ENCODE results near the gene ANGPTL3.

ANGPTL3 gene

DNA sequence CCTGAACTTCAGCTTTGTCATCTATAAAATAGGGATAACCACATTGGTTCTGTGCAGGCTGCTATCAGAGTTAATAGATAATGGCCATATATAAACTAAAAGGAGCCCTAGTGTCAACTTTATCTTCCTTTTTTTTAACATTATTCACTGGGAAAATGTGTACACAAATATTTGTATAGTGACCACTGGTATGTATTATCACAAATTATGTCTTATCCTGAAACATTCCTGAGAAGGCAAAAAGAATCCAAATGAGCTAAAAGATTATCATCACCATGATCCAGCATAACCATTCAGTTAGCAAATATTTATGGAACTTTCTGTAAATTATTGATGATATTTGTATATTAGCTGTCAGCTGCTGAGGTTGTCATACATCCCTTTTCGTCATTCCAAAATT lies 16.6 kb downstream of the ANGPTL3 start:
- H3K36me3 ChIP-seq (ENCODE audit: control insufficient read depth in 1 of 2, insufficient read depth in 2 of 2, low read length in 2 of 2) = peaks cover 4 to 7% of the 10 kb centered on the region in 2 donors
- H3K4me1 ChIP-seq (ENCODE audit: control insufficient read depth in 1 of 2, insufficient read depth in 2 of 2, low read length in 2 of 2) = no peaks in the 10 kb centered on the region
- H3K27ac ChIP-seq (ENCODE audit: low read depth, low read length) = no peak overlapping the region
- H3K9ac ChIP-seq (ENCODE audit: low read depth in 1 of 2, low read length in 2 of 2) = no peak overlapping the region
- H3K27me3 ChIP-seq (ENCODE audit: control insufficient read depth in 1 of 2, insufficient read depth in 2 of 2, low read length in 2 of 2) = no peaks in the 10 kb centered on the region
- no peak overlapping the region for H3K4me3 ChIP-seq (ENCODE audit: low read depth in 1 of 2, low read length in 2 of 2)
- H3K9me3 ChIP-seq (ENCODE audit: control insufficient read depth in 1 of 2, low read length in 2 of 2) = no peaks in the 10 kb centered on the region

DNA sequence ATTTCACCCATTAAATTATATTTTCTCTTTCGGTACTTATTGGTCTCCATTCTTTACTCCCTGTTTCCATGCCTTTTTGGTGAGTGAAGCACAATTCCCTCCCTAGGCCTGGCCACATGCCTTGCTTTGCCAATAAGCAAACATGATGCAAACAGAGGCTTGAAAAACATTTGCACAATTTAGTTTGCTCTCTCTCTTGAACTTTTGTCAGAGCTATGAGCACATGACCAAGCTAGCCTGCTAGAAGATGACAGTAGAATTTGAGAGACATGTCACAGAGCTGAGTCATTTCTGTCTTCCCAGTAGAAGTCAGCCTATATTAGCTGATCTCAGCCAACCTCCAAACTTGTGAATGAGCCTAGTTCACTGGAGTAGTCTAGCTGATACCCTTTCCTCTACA lies 24.6 kb downstream of the ANGPTL3 start:
- H3K4me3 ChIP-seq (ENCODE audit: low read depth in 1 of 2, low read length in 2 of 2) = no peak overlapping the region
- H3K27me3 ChIP-seq (ENCODE audit: control insufficient read depth in 1 of 2, insufficient read depth in 2 of 2, low read length in 2 of 2) = no peaks in the 10 kb centered on the region
- H3K27ac ChIP-seq (ENCODE audit: low read depth, low read length) = no peak overlapping the region
- peaks cover 11 to 13% of the 10 kb centered on the region in 2 donors for H3K36me3 ChIP-seq (ENCODE audit: control insufficient read depth in 1 of 2, insufficient read depth in 2 of 2, low read length in 2 of 2)
- no peaks in the 10 kb centered on the region for H3K9me3 ChIP-seq (ENCODE audit: control insufficient read depth in 1 of 2, low read length in 2 of 2)
- no peaks in the 10 kb centered on the region for H3K4me1 ChIP-seq (ENCODE audit: control insufficient read depth in 1 of 2, insufficient read depth in 2 of 2, low read length in 2 of 2)
- H3K9ac ChIP-seq (ENCODE audit: low read depth in 1 of 2, low read length in 2 of 2) = no peak overlapping the region

DNA sequence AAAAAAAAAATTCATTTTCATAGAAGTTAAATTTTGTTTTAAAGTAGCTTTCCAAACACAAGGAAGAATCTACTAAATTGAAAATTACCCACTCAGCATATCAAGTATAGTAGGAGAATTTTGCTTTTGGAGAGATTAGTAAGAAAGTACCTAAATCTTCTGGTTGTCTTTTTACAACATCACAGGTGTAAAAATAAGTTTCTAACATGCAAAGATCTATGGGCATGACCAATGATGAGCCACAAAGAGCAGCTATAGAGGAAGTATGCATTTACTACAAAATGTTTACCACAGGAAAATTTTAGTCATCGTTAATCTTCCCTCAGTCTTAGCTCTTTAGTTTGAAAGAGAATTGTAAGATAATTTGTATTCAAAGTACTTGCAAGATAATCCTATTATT lies 28.1 kb downstream of the ANGPTL3 start:
- no peak overlapping the region for H3K4me3 ChIP-seq (ENCODE audit: low read depth in 1 of 2, low read length in 2 of 2)
- H3K9me3 ChIP-seq (ENCODE audit: control insufficient read depth in 1 of 2, low read length in 2 of 2) = no peaks in the 10 kb centered on the region
- no peak overlapping the region for H3K9ac ChIP-seq (ENCODE audit: low read depth in 1 of 2, low read length in 2 of 2)
- peaks cover 9 to 18% of the 10 kb centered on the region in 2 donors for H3K36me3 ChIP-seq (ENCODE audit: control insufficient read depth in 1 of 2, insufficient read depth in 2 of 2, low read length in 2 of 2)
- H3K27ac ChIP-seq (ENCODE audit: low read depth, low read length) = no peak overlapping the region
- H3K4me1 ChIP-seq (ENCODE audit: control insufficient read depth in 1 of 2, insufficient read depth in 2 of 2, low read length in 2 of 2) = no peaks in the 10 kb centered on the region
- H3K27me3 ChIP-seq (ENCODE audit: control insufficient read depth in 1 of 2, insufficient read depth in 2 of 2, low read length in 2 of 2) = no peaks in the 10 kb centered on the region

DNA sequence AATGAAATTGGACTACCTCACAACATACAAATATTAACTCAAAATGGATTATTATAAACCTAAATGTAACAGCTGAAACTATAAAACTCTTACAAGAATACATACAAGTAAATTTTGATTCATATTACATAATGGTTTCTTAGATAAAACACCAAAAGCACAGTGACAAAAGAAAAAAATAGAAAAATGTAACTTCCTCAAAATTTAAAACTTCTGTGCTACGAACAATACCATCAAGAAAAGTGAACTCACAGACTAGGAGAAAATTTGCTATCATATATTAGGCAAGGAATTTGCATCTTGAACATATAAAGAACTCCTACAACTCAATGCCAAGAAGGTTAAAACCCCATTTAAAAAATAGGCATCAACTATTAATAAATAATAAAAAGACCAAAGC lies 31.2 kb downstream of the ANGPTL3 start:
- Histone ChIP-seq H3K27me3 (ENCODE audit: control insufficient read depth in 1 of 2, insufficient read depth in 2 of 2, low read length in 2 of 2) (no peaks in the 10 kb centered on the region), H3K4me3 (ENCODE audit: low read depth in 1 of 2, low read length in 2 of 2) (no peak overlapping the region), H3K9me3 (ENCODE audit: control insufficient read depth in 1 of 2, low read length in 2 of 2) (peaks cover 0 to 3% of the 10 kb centered on the region in 2 donors), H3K27ac (ENCODE audit: low read depth, low read length) (no peak overlapping the region), H3K9ac (ENCODE audit: low read depth in 1 of 2, low read length in 2 of 2) (no peak overlapping the region), H3K36me3 (ENCODE audit: control insufficient read depth in 1 of 2, insufficient read depth in 2 of 2, low read length in 2 of 2) (peaks cover 15 to 25% of the 10 kb centered on the region in 2 donors), H3K4me1 (ENCODE audit: control insufficient read depth in 1 of 2, insufficient read depth in 2 of 2, low read length in 2 of 2) (no peaks in the 10 kb centered on the region)

DNA sequence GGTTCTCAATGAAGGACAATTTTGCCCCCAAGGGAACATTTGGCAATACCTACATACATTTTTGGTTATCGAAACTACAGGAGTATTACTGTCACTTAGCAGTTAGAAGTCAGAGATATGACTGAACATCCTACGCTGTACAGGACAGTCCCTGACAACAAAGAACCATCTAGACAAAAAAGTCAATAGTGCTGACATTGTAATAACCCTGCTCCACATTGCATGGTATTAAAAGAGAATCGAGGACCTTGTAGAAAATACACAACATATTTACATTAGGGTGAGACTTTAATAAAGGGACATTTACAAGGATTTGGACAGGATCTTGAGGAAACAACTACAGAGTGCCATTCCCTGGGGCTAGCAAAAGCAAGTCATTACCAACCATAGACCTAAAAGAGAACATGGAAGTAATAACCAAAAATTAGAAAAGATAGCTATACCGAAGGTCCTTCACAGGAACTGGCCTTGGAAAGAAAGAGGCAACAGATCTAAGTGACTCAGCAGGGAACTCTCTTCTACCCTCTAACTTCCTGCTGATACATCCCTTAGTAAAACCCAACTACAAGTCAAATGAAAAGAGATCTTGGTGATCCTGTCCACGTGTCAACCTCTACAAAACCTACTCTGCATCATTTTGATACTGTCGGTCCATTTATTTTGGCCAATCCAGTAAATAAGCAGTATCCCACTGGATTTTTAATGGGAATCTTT lies 40.2 kb downstream of the ANGPTL3 start:
- Histone ChIP-seq H3K27ac (ENCODE audit: low read depth, low read length) (no peak overlapping the region), H3K4me1 (ENCODE audit: control insufficient read depth in 1 of 2, insufficient read depth in 2 of 2, low read length in 2 of 2) (no peaks in the 10 kb centered on the region), H3K27me3 (ENCODE audit: control insufficient read depth in 1 of 2, insufficient read depth in 2 of 2, low read length in 2 of 2) (no peaks in the 10 kb centered on the region), H3K9me3 (ENCODE audit: control insufficient read depth in 1 of 2, low read length in 2 of 2) (peaks cover 0 to 7% of the 10 kb centered on the region in 2 donors), H3K9ac (ENCODE audit: low read depth in 1 of 2, low read length in 2 of 2) (no peak overlapping the region), H3K36me3 (ENCODE audit: control insufficient read depth in 1 of 2, insufficient read depth in 2 of 2, low read length in 2 of 2) (peaks cover 7% of the 10 kb centered on the region in 2 donors), H3K4me3 (ENCODE audit: low read depth in 1 of 2, low read length in 2 of 2) (no peak overlapping the region)

DNA sequence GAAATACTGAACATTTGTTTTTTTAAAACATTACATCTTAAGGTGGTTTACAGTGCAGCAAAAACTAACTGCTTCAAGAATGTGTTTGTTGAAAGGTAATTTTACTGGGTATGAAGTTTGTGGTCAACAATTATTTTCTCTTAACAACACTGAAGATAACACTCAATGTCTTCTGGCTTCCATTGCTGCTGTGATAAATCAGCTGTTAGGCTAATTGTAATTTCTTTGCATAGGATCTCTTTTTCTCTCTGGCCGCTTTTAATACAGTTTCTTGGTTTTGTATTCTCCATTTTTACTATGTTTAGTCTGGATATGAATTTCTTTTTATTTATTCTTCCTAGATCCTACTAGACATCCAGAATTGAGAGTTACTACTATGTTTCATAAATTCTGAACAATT lies 46.0 kb downstream of the ANGPTL3 start:
- Histone ChIP-seq H3K4me1 (ENCODE audit: control insufficient read depth in 1 of 2, insufficient read depth in 2 of 2, low read length in 2 of 2) (no peaks in the 10 kb centered on the region), H3K4me3 (ENCODE audit: low read depth in 1 of 2, low read length in 2 of 2) (no peak overlapping the region), H3K27ac (ENCODE audit: low read depth, low read length) (no peak overlapping the region), H3K36me3 (ENCODE audit: control insufficient read depth in 1 of 2, insufficient read depth in 2 of 2, low read length in 2 of 2) (peaks cover 12 to 18% of the 10 kb centered on the region in 2 donors), H3K9me3 (ENCODE audit: control insufficient read depth in 1 of 2, low read length in 2 of 2) (no peaks in the 10 kb centered on the region), H3K27me3 (ENCODE audit: control insufficient read depth in 1 of 2, insufficient read depth in 2 of 2, low read length in 2 of 2) (no peaks in the 10 kb centered on the region), H3K9ac (ENCODE audit: low read depth in 1 of 2, low read length in 2 of 2) (no peak overlapping the region)

DNA sequence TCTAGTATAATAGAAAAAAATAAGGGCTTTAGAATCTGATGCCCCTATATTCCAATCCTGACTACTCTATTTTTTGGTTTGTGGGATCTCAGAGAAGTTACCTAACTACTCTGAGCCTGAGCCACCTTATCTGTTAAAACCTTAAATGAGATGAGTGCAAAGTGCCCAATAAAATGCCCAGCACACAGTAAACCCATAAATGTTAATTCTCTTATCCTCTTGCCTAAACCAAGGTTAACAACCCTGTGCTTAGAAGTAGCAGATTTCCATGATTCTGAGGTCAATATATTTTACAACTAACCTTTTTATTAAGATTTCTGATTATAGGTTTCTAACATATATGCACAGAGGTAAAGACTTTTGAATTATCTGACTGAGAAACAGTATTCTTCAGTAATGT lies 55.1 kb downstream of the ANGPTL3 start:
- Histone ChIP-seq H3K9me3 (ENCODE audit: control insufficient read depth in 1 of 2, low read length in 2 of 2) (no peaks in the 10 kb centered on the region), H3K4me1 (ENCODE audit: control insufficient read depth in 1 of 2, insufficient read depth in 2 of 2, low read length in 2 of 2) (no peaks in the 10 kb centered on the region), H3K36me3 (ENCODE audit: control insufficient read depth in 1 of 2, insufficient read depth in 2 of 2, low read length in 2 of 2) (peaks cover 0 to 5% of the 10 kb centered on the region in 2 donors), H3K27me3 (ENCODE audit: control insufficient read depth in 1 of 2, insufficient read depth in 2 of 2, low read length in 2 of 2) (no peaks in the 10 kb centered on the region), H3K4me3 (ENCODE audit: low read depth in 1 of 2, low read length in 2 of 2) (no peak overlapping the region), H3K9ac (ENCODE audit: low read depth in 1 of 2, low read length in 2 of 2) (no peak overlapping the region), H3K27ac (ENCODE audit: low read depth, low read length) (no peak overlapping the region)

DNA sequence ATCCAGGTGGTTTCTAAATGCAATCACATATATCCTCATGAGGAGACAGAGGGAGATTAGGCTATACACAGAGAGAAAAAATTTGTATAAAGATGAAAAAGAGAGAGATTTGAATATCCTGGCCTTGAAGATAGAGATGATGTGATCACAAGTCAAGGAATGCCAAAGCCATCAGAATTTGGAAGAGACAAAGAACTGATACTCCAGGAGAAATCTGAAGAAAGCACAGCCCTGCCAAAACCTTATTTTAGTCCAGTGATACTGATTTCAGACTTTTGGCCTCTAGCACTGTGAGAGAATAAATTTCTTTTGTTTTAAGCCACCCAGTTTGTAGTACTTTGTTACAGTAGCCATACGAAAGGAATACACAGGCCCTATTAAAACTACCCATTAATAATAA lies 57.4 kb downstream of the ANGPTL3 start:
- no peak overlapping the region for H3K27ac ChIP-seq (ENCODE audit: low read depth, low read length)
- no peaks in the 10 kb centered on the region for H3K4me1 ChIP-seq (ENCODE audit: control insufficient read depth in 1 of 2, insufficient read depth in 2 of 2, low read length in 2 of 2)
- peaks cover 0 to 5% of the 10 kb centered on the region in 2 donors for H3K36me3 ChIP-seq (ENCODE audit: control insufficient read depth in 1 of 2, insufficient read depth in 2 of 2, low read length in 2 of 2)
- H3K9ac ChIP-seq (ENCODE audit: low read depth in 1 of 2, low read length in 2 of 2) = no peak overlapping the region
- H3K27me3 ChIP-seq (ENCODE audit: control insufficient read depth in 1 of 2, insufficient read depth in 2 of 2, low read length in 2 of 2) = no peaks in the 10 kb centered on the region
- no peaks in the 10 kb centered on the region for H3K9me3 ChIP-seq (ENCODE audit: control insufficient read depth in 1 of 2, low read length in 2 of 2)
- no peak overlapping the region for H3K4me3 ChIP-seq (ENCODE audit: low read depth in 1 of 2, low read length in 2 of 2)
